ENCODE data around the gene RIMKLB. TPM values are rescaled to one million over a fixed set of nuclear protein-coding genes. Genes with fewer than 3 reads are reported as not detected.

Gene RIMKLB
- total RNA-seq, 1 experiment from 2014 or later = 0.39 TPM

DNA sequence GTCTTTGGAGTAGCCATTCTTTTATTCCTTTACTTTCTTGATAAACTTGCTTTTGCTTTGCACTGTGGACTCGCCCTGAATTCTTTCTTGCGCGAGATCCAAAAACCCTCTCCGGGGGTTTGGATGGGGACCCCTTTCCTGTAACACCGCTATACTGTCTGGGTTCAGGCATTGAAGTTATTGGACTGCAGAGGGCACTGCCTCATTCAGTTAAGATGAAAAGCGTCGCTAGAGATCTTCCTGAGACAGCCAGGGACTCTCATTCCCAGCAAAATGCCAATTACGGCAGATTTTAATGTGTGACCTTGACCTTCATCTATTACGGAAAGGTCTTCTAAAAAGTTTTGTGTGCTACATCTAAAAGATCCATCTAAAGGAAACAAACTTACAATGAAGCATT lies 17.3 kb upstream of the RIMKLB start:
- no TSS peak for BruUV-seq (replicated peaks)
- ATAC-seq (no peak), DNase-seq (ENCODE audit: low read depth, low spot score) (no peak)
- H3K4me2 ChIP-seq (ENCODE audit: low read length) = no peak overlapping the region
- no peaks in the 10 kb centered on the region for H3K79me2 ChIP-seq (ENCODE audit: insufficient read depth, low read length)
- ChIA-PET POLR2A (no interaction called here), RAD21 (ENCODE audit: low non-redundant PET in 1 of 2, low total read pairs in 2 of 2, uncharacterized antibody in 2 of 2, unreplicated experiment in 2 of 2) (no interaction called here), CTCF (interaction anchor here (0.8 to 2.4 kb wide), 5 partner anchors 136 to 370 kb away, joined by 3 to 23 read pairs (median 15); no protein-coding TSS in a partner anchor)
- no peak overlapping the region for H3K9ac ChIP-seq (ENCODE audit: low read length)
- peaks cover 2% of the 10 kb centered on the region in 2 experiments; a peak in 1 of 4 replicates for H3K4me1 ChIP-seq (ENCODE audit: control insufficient read depth in 1 of 2, insufficient read depth in 2 of 2, low read length in 2 of 2)
- no peaks in the 10 kb centered on the region for H4K20me1 ChIP-seq (ENCODE audit: insufficient read depth)
- no peak overlapping the region for H3K27ac ChIP-seq (ENCODE audit: low read depth, low read length)
- H3K9me2 ChIP-seq (ENCODE audit: insufficient read depth) = no peaks in the 10 kb centered on the region
- H3K27me3 ChIP-seq (ENCODE audit: insufficient read depth, low read length) = no peaks in the 10 kb centered on the region
- no peaks in the 10 kb centered on the region for H3K9me3 ChIP-seq (ENCODE audit: control insufficient read depth in 1 of 2, insufficient read depth in 1 of 2, low read depth in 1 of 2, low read length in 2 of 2)
- TF ChIP-seq RAD21 (IDR thresholded peaks at IDR 0.05; ENCODE audit: low read depth) = no peak
- TF ChIP-seq EZH2 (IDR thresholded peaks at IDR 0.05) = no peak
- no peak for TF ChIP-seq TCF7L2 (IDR thresholded peaks at IDR 0.05; ENCODE audit: borderline replicate concordance, extremely low read depth, insufficient read depth, insufficient read length)
- TF ChIP-seq, protein P1, sequence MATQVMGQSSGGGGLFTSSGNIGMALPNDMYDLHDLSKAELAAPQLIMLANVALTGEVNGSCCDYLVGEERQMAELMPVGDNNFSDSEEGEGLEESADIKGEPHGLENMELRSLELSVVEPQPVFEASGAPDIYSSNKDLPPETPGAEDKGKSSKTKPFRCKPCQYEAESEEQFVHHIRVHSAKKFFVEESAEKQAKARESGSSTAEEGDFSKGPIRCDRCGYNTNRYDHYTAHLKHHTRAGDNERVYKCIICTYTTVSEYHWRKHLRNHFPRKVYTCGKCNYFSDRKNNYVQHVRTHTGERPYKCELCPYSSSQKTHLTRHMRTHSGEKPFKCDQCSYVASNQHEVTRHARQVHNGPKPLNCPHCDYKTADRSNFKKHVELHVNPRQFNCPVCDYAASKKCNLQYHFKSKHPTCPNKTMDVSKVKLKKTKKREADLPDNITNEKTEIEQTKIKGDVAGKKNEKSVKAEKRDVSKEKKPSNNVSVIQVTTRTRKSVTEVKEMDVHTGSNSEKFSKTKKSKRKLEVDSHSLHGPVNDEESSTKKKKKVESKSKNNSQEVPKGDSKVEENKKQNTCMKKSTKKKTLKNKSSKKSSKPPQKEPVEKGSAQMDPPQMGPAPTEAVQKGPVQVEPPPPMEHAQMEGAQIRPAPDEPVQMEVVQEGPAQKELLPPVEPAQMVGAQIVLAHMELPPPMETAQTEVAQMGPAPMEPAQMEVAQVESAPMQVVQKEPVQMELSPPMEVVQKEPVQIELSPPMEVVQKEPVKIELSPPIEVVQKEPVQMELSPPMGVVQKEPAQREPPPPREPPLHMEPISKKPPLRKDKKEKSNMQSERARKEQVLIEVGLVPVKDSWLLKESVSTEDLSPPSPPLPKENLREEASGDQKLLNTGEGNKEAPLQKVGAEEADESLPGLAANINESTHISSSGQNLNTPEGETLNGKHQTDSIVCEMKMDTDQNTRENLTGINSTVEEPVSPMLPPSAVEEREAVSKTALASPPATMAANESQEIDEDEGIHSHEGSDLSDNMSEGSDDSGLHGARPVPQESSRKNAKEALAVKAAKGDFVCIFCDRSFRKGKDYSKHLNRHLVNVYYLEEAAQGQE (IDR thresholded peaks at IDR 0.05; ENCODE audit: low read depth) = no peak
- no peak for TF ChIP-seq EZH2phosphoT487 (IDR thresholded peaks at IDR 0.05; ENCODE audit: borderline replicate concordance)
- TF ChIP-seq ZNF274 (IDR thresholded peaks at IDR 0.05; ENCODE audit: low read depth, low read length) = no peak
- no peak for TF ChIP-seq EGR1 (IDR thresholded peaks at IDR 0.05; ENCODE audit: low read depth)
- TF ChIP-seq, protein P2, sequence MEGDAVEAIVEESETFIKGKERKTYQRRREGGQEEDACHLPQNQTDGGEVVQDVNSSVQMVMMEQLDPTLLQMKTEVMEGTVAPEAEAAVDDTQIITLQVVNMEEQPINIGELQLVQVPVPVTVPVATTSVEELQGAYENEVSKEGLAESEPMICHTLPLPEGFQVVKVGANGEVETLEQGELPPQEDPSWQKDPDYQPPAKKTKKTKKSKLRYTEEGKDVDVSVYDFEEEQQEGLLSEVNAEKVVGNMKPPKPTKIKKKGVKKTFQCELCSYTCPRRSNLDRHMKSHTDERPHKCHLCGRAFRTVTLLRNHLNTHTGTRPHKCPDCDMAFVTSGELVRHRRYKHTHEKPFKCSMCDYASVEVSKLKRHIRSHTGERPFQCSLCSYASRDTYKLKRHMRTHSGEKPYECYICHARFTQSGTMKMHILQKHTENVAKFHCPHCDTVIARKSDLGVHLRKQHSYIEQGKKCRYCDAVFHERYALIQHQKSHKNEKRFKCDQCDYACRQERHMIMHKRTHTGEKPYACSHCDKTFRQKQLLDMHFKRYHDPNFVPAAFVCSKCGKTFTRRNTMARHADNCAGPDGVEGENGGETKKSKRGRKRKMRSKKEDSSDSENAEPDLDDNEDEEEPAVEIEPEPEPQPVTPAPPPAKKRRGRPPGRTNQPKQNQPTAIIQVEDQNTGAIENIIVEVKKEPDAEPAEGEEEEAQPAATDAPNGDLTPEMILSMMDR (IDR thresholded peaks at IDR 0.05 in 2 of 3, conservative IDR thresholded peaks at IDR 0.05 in 1 of 3; ENCODE audit: borderline replicate concordance in 1 of 3, insufficient read depth in 1 of 3, low read depth in 2 of 3, low read length in 2 of 3) = no peak; a peak in 1 of 6 replicates
- TF ChIP-seq ELF1 (IDR thresholded peaks at IDR 0.05; ENCODE audit: borderline replicate concordance, low read depth) = no peak
- TF ChIP-seq FOSL1 (IDR thresholded peaks at IDR 0.05; ENCODE audit: low read depth) = no peak
- TF ChIP-seq SP1 (IDR thresholded peaks at IDR 0.05; ENCODE audit: low read depth) = no peak
- TF ChIP-seq, protein P3, sequence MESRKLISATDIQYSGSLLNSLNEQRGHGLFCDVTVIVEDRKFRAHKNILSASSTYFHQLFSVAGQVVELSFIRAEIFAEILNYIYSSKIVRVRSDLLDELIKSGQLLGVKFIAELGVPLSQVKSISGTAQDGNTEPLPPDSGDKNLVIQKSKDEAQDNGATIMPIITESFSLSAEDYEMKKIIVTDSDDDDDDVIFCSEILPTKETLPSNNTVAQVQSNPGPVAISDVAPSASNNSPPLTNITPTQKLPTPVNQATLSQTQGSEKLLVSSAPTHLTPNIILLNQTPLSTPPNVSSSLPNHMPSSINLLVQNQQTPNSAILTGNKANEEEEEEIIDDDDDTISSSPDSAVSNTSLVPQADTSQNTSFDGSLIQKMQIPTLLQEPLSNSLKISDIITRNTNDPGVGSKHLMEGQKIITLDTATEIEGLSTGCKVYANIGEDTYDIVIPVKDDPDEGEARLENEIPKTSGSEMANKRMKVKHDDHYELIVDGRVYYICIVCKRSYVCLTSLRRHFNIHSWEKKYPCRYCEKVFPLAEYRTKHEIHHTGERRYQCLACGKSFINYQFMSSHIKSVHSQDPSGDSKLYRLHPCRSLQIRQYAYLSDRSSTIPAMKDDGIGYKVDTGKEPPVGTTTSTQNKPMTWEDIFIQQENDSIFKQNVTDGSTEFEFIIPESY (IDR thresholded peaks at IDR 0.05; ENCODE audit: extremely low read depth, insufficient replicate concordance, low read length) = no peak
- intact Hi-C loops (cut with micrococcal nuclease) = no loop called here
- no peaks in the 10 kb centered on the region for H3K36me3 ChIP-seq (ENCODE audit: control insufficient read depth in 1 of 2, insufficient read depth in 2 of 2, low read length in 2 of 2)
- no peak overlapping the region for H2AFZ ChIP-seq (ENCODE audit: low read depth, low read length, poor library complexity, severe bottlenecking)
- H3K4me3 ChIP-seq (replicated peaks in 1 of 2; ENCODE audit: low read depth in 1 of 2, low read length in 2 of 2) = no peak overlapping the region

Data from HCT116 (cell line).